Hepatocyte (in vitro differentiated cells): Measurements from ENCODE around the gene FBXO9.

ENCODE experiments used
- EZH2 ChIP-seq: fragments of 200-600 bp; sonication (generic); IDR thresholded peaks from 2 replicates; pipeline ENCODE4 v1.6.1; 2016; ENCODE audit warnings: antibody characterized with exemption, mild to moderate bottlenecking, borderline replicate concordance
- EZH2phosphoT487 ChIP-seq: fragments of 200-600 bp; sonication (generic); IDR thresholded peaks from one replicate; pipeline ENCODE4 v1.6.1; 2018; ENCODE audit warnings: antibody characterized with exemption, mild to moderate bottlenecking, low read depth, moderate library complexity; ENCODE audit not compliant: unreplicated experiment, severe bottlenecking
- TF ChIP-seq, protein P1 (sequence below): fragments of 200-600 bp; sonication (generic); IDR thresholded peaks from 2 replicates; pipeline ENCODE4 v1.5.1; 2016; ENCODE audit warnings: antibody characterized with exemption, mild to moderate bottlenecking; ENCODE audit not compliant: poor library complexity

DNA sequence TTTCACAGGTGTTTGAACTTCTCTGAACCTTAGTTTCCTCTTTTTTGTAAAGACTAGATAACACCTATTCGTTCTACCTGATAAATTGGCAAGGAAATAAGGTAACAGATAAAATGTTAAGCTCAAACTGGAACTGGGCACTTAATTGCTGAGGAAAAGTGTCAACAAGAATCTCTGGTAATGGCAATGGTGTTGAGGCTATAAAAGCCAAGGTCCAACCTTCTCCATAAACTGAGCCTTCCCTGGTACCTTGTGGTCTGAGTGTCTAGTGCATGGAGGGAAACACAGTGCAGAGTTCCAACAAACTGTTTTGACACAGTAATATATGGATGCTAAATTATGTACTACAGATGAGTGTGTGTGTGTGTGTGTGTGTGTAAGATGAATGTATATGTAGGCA, 36.7 kb upstream of the FBXO9 start:
- TF ChIP-seq, protein P1, sequence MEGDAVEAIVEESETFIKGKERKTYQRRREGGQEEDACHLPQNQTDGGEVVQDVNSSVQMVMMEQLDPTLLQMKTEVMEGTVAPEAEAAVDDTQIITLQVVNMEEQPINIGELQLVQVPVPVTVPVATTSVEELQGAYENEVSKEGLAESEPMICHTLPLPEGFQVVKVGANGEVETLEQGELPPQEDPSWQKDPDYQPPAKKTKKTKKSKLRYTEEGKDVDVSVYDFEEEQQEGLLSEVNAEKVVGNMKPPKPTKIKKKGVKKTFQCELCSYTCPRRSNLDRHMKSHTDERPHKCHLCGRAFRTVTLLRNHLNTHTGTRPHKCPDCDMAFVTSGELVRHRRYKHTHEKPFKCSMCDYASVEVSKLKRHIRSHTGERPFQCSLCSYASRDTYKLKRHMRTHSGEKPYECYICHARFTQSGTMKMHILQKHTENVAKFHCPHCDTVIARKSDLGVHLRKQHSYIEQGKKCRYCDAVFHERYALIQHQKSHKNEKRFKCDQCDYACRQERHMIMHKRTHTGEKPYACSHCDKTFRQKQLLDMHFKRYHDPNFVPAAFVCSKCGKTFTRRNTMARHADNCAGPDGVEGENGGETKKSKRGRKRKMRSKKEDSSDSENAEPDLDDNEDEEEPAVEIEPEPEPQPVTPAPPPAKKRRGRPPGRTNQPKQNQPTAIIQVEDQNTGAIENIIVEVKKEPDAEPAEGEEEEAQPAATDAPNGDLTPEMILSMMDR = no peak
- no peak for TF ChIP-seq EZH2phosphoT487
- no peak for TF ChIP-seq EZH2
